GM21360 (cell line): Measurements from ENCODE around the gene PARD3.

ENCODE experiments used
- ATAC-seq: cut with Tn5 transposase; IDR thresholded peaks from one replicate; pipeline ENCODE4 v1.9.1; 2021; ENCODE audit warnings: mild to moderate bottlenecking, moderate library complexity; ENCODE audit not compliant: unreplicated experiment

Gene PARD3

GRCh38 chr10:34825414-34825813 is 10.3 kb upstream of the PARD3 start:
- no peak for ATAC-seq

GRCh38 chr10:34824870-34825269 is 9.8 kb upstream of the PARD3 start:
- ATAC-seq: no peak

GRCh38 chr10:34821587-34822585 is 6.8 kb upstream of the PARD3 start:
- ATAC-seq: no peak

- ATAC-seq: no peak
Measured at GRCh38 chr10:34817586-34817985, 2.5 kb upstream of the PARD3 start.

- ATAC-seq: no peak
Measured at GRCh38 chr10:34817054-34817453, 2.0 kb upstream of the PARD3 start.

GRCh38 chr10:34816501-34817002 is 1.5 kb upstream of the PARD3 start:
- ATAC-seq: no peak

- no peak for ATAC-seq
Measured at GRCh38 chr10:34816085-34816496, 995 bp upstream of the PARD3 start.

GRCh38 chr10:34814913-34815184 is 247 bp downstream of the PARD3 start:
- ATAC-seq: no peak

GRCh38 chr10:34814223-34814912 is 728 bp downstream of the PARD3 start:
- ATAC-seq: no peak

GRCh38 chr10:34813626-34814222 is 1.4 kb downstream of the PARD3 start:
- ATAC-seq: no peak

GRCh38 chr10:34812771-34813170 is 2.3 kb downstream of the PARD3 start:
- ATAC-seq: no peak

- ATAC-seq: no peak
Measured at GRCh38 chr10:34811968-34812514, 3.1 kb downstream of the PARD3 start.

GRCh38 chr10:34811126-34811967 is 3.7 kb downstream of the PARD3 start:
- ATAC-seq: no peak

GRCh38 chr10:34809796-34810195 is 5.3 kb downstream of the PARD3 start:
- ATAC-seq: no peak

GRCh38 chr10:34808801-34809745 is 6.0 kb downstream of the PARD3 start:
- no peak for ATAC-seq

- no peak for ATAC-seq
Measured at GRCh38 chr10:34808336-34808735, 6.8 kb downstream of the PARD3 start.

- ATAC-seq: no peak
Measured at GRCh38 chr10:34804306-34804705, 10.8 kb downstream of the PARD3 start.

- ATAC-seq: no peak
Measured at GRCh38 chr10:34802692-34803091, 12.4 kb downstream of the PARD3 start.

GRCh38 chr10:34801097-34801733 is 13.9 kb downstream of the PARD3 start:
- no peak for ATAC-seq
